GM21360 (cell line): ENCODE results near the gene EHD3.
A peak's percentile ranks its signal among the peaks of the same experiment; 100 is the strongest.

ENCODE experiments used
- ATAC-seq: cut with Tn5 transposase; IDR thresholded peaks from one replicate; pipeline ENCODE4 v1.9.1; 2021; ENCODE audit warnings: mild to moderate bottlenecking, moderate library complexity; ENCODE audit not compliant: unreplicated experiment

EHD3 gene

GRCh38 chr2:31233741-31234682, at the start of gene EHD3:
Gene EHD3, plus strand, starts transcription at chr2:31234152. Its CDS starts 470 bp downstream, at chr2:31234622.
- peak; percentile 90 for ATAC-seq

GRCh38 chr2:31187166-31187565, 46.8 kb upstream of the EHD3 start:
- no peak for ATAC-seq

- ATAC-seq = no peak
These were observed 45.8 kb upstream of the EHD3 start for GRCh38 chr2:31188131-31188530.

- ATAC-seq = no peak
These were observed 44.8 kb upstream of the EHD3 start for GRCh38 chr2:31189141-31189540.

GRCh38 chr2:31190188-31190587, 43.8 kb upstream of the EHD3 start:
- ATAC-seq = no peak

GRCh38 chr2:31191931-31192330, 42.0 kb upstream of the EHD3 start:
- no peak for ATAC-seq

- no peak for ATAC-seq
These were observed 41.6 kb upstream of the EHD3 start for GRCh38 chr2:31192396-31192795.

- ATAC-seq = no peak
These were observed 41.0 kb upstream of the EHD3 start for GRCh38 chr2:31192851-31193392.

GRCh38 chr2:31193806-31194205, 40.1 kb upstream of the EHD3 start:
- ATAC-seq = no peak

- no peak for ATAC-seq
These were observed 37.3 kb upstream of the EHD3 start for GRCh38 chr2:31196622-31197021.

- no peak for ATAC-seq
These were observed 36.8 kb upstream of the EHD3 start for GRCh38 chr2:31197166-31197565.

GRCh38 chr2:31197669-31198068, 36.3 kb upstream of the EHD3 start:
- ATAC-seq = no peak

- no peak for ATAC-seq
These were observed 34.7 kb upstream of the EHD3 start for GRCh38 chr2:31199206-31199605.

- ATAC-seq = no peak
These were observed 33.0 kb upstream of the EHD3 start for GRCh38 chr2:31200972-31201371.

GRCh38 chr2:31202041-31202440, 31.9 kb upstream of the EHD3 start:
- no peak for ATAC-seq

- no peak for ATAC-seq
These were observed 31.1 kb upstream of the EHD3 start for GRCh38 chr2:31202833-31203232.

GRCh38 chr2:31203916-31204315, 30.0 kb upstream of the EHD3 start:
- no peak for ATAC-seq

GRCh38 chr2:31204783-31205182, 29.2 kb upstream of the EHD3 start:
- ATAC-seq = no peak

- ATAC-seq = no peak
These were observed 28.8 kb upstream of the EHD3 start for GRCh38 chr2:31205186-31205585.

GRCh38 chr2:31205613-31206012, 28.3 kb upstream of the EHD3 start:
- ATAC-seq = no peak

- no peak for ATAC-seq
These were observed 26.2 kb upstream of the EHD3 start for GRCh38 chr2:31207790-31208189.

- ATAC-seq = no peak
These were observed 25.7 kb upstream of the EHD3 start for GRCh38 chr2:31208240-31208639.
